GM12878 (cell line): ENCODE measurements around the gene LRRC73. TPM values are rescaled to one million over a fixed set of nuclear protein-coding genes. Genes with fewer than 3 reads are reported as not detected.
"Not testable (repeated sequence)": the region's sequence is repeated elsewhere in the genome, so short reads cannot be mapped to it uniquely, and the experiment has no call there.

Experiments used
- ATAC-seq: fragments of 200-7000 bp; cut with Tn5 transposase; 3 replicates; pipeline ENCODE4 v1.9.1; 2020; ENCODE audit warnings: mild to moderate bottlenecking, moderate library complexity
- BruUV-seq: library from RNA; stranded (reverse); fragments of 400-500 nt; replicated peaks from 2 replicates; lab custom pipeline; 2021; lab: Mats Ljungman, UMichigan
- CTCF ChIA-PET: fragments of 300-600 bp; sonication (Branson Sonifier 250); formaldehyde crosslinking; extraction: SDS; loops from one replicate; lab custom pipeline; 2021; ENCODE audit warnings: inconsistent platforms; lab: Yijun Ruan, JAX
- POLR2A ChIA-PET: fragments of 350-600 bp; formaldehyde crosslinking; extraction: SDS; loops from one replicate; lab custom pipeline; 2021; ENCODE audit warnings: inconsistent platforms; lab: Charles Lee
- RAD21 ChIA-PET: fragments of 300-600 bp; sonication (Branson Sonifier 250); formaldehyde crosslinking; loops from one replicate; lab custom pipeline; 2023; ENCODE audit warnings: antibody characterized with exemption; ENCODE audit not compliant: unreplicated experiment; lab: Charles Lee
- SMC1A ChIA-PET: fragments of 300-600 bp; sonication (Branson Sonifier 250); formaldehyde crosslinking; loops from one replicate; lab custom pipeline; 2023; ENCODE audit not compliant: unreplicated experiment, uncharacterized antibody; lab: Charles Lee
- DNase-seq: peaks from one replicate; pipeline ENCODE4 v3.0.0-alpha.2; 2011; ENCODE audit warnings: low read depth, low spot score
- FAIRE-seq: peaks from 3 replicates; lab custom pipeline; 2011; peaks lifted over from hg19 to GRCh38; lab: Jason Lieb, UNC
- H2AFZ ChIP-seq: 2 replicates; pipeline ENCODE4 v1.6.0; 2011; ENCODE audit warnings: low read depth, low read length, control low read depth; ENCODE audit not compliant: control insufficient read depth
- H3K27ac ChIP-seq: 2 replicates; pipeline ENCODE4 v1.5.1; 2011; ENCODE audit warnings: control low read depth; ENCODE audit not compliant: control insufficient read depth, insufficient read depth
- H3K27me3 ChIP-seq, 2 experiments: replicated peaks in 1 of 2; 2 replicates each; pipeline versions ENCODE4 v1.6.0 to v1.6.1; 2011; ENCODE audit warnings: low read length in 1 of 2; ENCODE audit not compliant: control insufficient read depth in 2 of 2, insufficient read depth in 2 of 2
- H3K36me3 ChIP-seq, 2 experiments: 2 replicates each; pipeline ENCODE4 v1.5.1; 2011; ENCODE audit warnings: low read length in 1 of 2; ENCODE audit not compliant: control insufficient read depth in 2 of 2, insufficient read depth in 2 of 2
- H3K4me1 ChIP-seq: 2 replicates; pipeline ENCODE4 v1.6.1; 2011; ENCODE audit warnings: mild to moderate bottlenecking, low read length, moderate library complexity, mixed read lengths; ENCODE audit not compliant: control insufficient read depth, insufficient read depth
- H3K4me2 ChIP-seq: 2 replicates; pipeline ENCODE4 v1.6.0; 2011; ENCODE audit warnings: control low read depth; ENCODE audit not compliant: control insufficient read depth, insufficient read depth
- H3K4me3 ChIP-seq: fragments of 200-600 bp; sonication (generic); 2 replicates; pipeline ENCODE4 v1.5.1; 2016
- H3K79me2 ChIP-seq: 2 replicates; pipeline ENCODE4 v1.6.0; 2011; ENCODE audit warnings: low read length; ENCODE audit not compliant: control insufficient read depth, insufficient read depth
- H3K9ac ChIP-seq: 2 replicates; pipeline ENCODE4 v1.8.0; 2011; ENCODE audit warnings: low read length, control low read depth, mixed read lengths; ENCODE audit not compliant: control insufficient read depth, insufficient read depth
- H3K9me3 ChIP-seq: replicated peaks from 3 replicates; pipeline ENCODE4 v1.5.1; 2011; ENCODE audit warnings: mild to moderate bottlenecking, low read length; ENCODE audit not compliant: control insufficient read depth, insufficient read depth
- H4K20me1 ChIP-seq: 2 replicates; pipeline ENCODE4 v1.6.0; 2011; ENCODE audit not compliant: control insufficient read depth, insufficient read depth
- RB1 ChIP-seq: fragments of 450-650 bp; formaldehyde crosslinking; IDR thresholded peaks from 2 replicates; pipeline ENCODE4 v1.6.1; 2017; ENCODE audit warnings: mild to moderate bottlenecking, borderline replicate concordance
- SIX5 ChIP-seq: IDR thresholded peaks from 2 replicates; pipeline ENCODE4 v1.6.1; 2011; ENCODE audit warnings: mild to moderate bottlenecking, low read depth, low read length, moderate library complexity; ENCODE audit not compliant: severe bottlenecking
- ZNF207 ChIP-seq: fragments of 450-650 bp; IDR thresholded peaks from 2 replicates; pipeline ENCODE4 v1.6.1; 2014; ENCODE audit warnings: antibody characterized with exemption, mild to moderate bottlenecking, borderline replicate concordance
- WGBS: methylation state at CpG from one replicate; pipeline ENCODE4 v1.1.6; 2016; ENCODE audit warnings: low lambda C conversion rate; ENCODE audit not compliant: insufficient replicate concordance, insufficient coverage; ENCODE audit errors: missing lambda C conversion rate; 5-methylcytosine and 5-hydroxymethylcytosine counted together
- in situ Hi-C: fragments of 300-500 bp; cut with MboI; formaldehyde crosslinking; loops from 9 replicates; pipeline ENCODE4 v1.14.3; 2018; ENCODE audit warnings: mixed read lengths
- intact Hi-C: fragments of 100-400 bp; cut with micrococcal nuclease; formaldehyde crosslinking; loops from one replicate; pipeline ENCODE4 v1.14.2; 2022; ENCODE audit not compliant: unreplicated experiment
- polyA plus RNA-seq, 11 experiments: library from polyadenylated mRNA; depleted of rRNA in 4 of 11; unstranded in 6 of 11; stranded (reverse) in 5 of 11; fragments of >200 nt; fragmentation: Nextera tagmentation in 4 of 11; fragmentation: Illumina TruSeq in 1 of 11; extraction: Ambion mirVana in 4 of 11; extraction: Trizol in 1 of 11; gene quantifications; 1 replicate in 1 of 11; 2 replicates in 10 of 11; pipeline versions ENCODE4 v1.2.1 to v1.2.3, GENCODE V29; 2011 to 2016; ENCODE audit warnings: inconsistent platforms in 2 of 11, missing spikeins in 2 of 11, low read depth in 1 of 11
- total RNA-seq, 4 experiments: library from RNA; depleted of rRNA in 3 of 4; stranded (reverse); fragments of >200 nt in 3 of 4; fragmentation: Illumina TruSeq in 1 of 4; extraction: Trizol in 1 of 4; gene quantifications; 2 replicates each; pipeline versions ENCODE4 v1.2.1 to v1.2.3, GENCODE V29; 2013 to 2021

Gene LRRC73
- total and polyA plus RNA-seq, 10 of the 15 experiments (the other 5 are each of a cell fraction or from before 2014, with no cell fraction given), result 0.13 TPM; not detected in 9

- H4K20me1 ChIP-seq, CTCF ChIA-PET, H3K4me2 ChIP-seq, FAIRE-seq, intact Hi-C loops, DNase-seq, H3K9ac ChIP-seq, RAD21 ChIA-PET, H3K79me2 ChIP-seq, POLR2A ChIA-PET, SMC1A ChIA-PET, H3K4me3 ChIP-seq, H3K27ac ChIP-seq, H3K9me3 ChIP-seq, ATAC-seq, in situ Hi-C loops, H3K27me3 ChIP-seq, H3K4me1 ChIP-seq, BruUV-seq, H2AFZ ChIP-seq: not testable (repeated sequence)
- H3K36me3 ChIP-seq, result peaks cover 1 to 11% of the 10 kb centered on the region in 2 experiments; a peak in 3 of 4 replicates
- WGBS, result 98% methylated on average over 14 of the region's 17 CpGs
Measured at GRCh38 chr6:43538986-43539385, 28.8 kb upstream of the LRRC73 start.

- no peak for TF ChIP-seq SIX5
- no peak for TF ChIP-seq ZNF207
- TF ChIP-seq RB1, result no peak
- Histone ChIP-seq H3K9ac (no peak overlapping the region), H2AFZ (no peak overlapping the region), H4K20me1 (no peaks in the 10 kb centered on the region), H3K36me3 (peaks cover 11 to 27% of the 10 kb centered on the region in 2 experiments), H3K4me2 (no peak overlapping the region), H3K4me1 (no peaks in the 10 kb centered on the region), H3K4me3 (no peak overlapping the region), H3K27ac (no peak overlapping the region), H3K79me2 (no peaks in the 10 kb centered on the region), H3K9me3 (no peaks in the 10 kb centered on the region), H3K27me3 (no peaks in the 10 kb centered on the region)
- in situ Hi-C loops, result no loop called here
- RAD21 ChIA-PET, result interaction anchor here (0.7 to 0.9 kb wide), 2 partner anchors 15 kb away, joined by 3 read pairs; partner anchors contain the start of genes POLR1C and YIPF3
- BruUV-seq, result no TSS peak
- POLR2A ChIA-PET, result interaction anchor here (0.7 to 2.2 kb wide), 3 partner anchors 12 to 341 kb away, joined by 3 to 8 read pairs (median 7); no protein-coding TSS in a partner anchor
- no peak for FAIRE-seq
- no peak for ATAC-seq
- WGBS, result 100% methylated on average over 1 of the region's 1 CpG
- CTCF ChIA-PET, result interaction anchor here (0.6 to 2.6 kb wide), 4 partner anchors 10 to 76 kb away, joined by 3 to 11 read pairs (median 7); no protein-coding TSS in a partner anchor
- SMC1A ChIA-PET, result interaction anchor here (1.5 kb wide), 1 partner anchor 13 kb away, joined by 5 read pairs; no protein-coding TSS in a partner anchor
- intact Hi-C loops, result no loop called here
- no peak for DNase-seq
Measured at GRCh38 chr6:43532201-43532600, 22.1 kb upstream of the LRRC73 start.
